ENCODE results near the gene MAML2. TPM values are rescaled to one million over a fixed set of nuclear protein-coding genes. Genes with fewer than 3 reads are reported as not detected.

The MAML2 gene
- total RNA-seq, 1 experiment from 2014 or later: 2.7 TPM

DNA sequence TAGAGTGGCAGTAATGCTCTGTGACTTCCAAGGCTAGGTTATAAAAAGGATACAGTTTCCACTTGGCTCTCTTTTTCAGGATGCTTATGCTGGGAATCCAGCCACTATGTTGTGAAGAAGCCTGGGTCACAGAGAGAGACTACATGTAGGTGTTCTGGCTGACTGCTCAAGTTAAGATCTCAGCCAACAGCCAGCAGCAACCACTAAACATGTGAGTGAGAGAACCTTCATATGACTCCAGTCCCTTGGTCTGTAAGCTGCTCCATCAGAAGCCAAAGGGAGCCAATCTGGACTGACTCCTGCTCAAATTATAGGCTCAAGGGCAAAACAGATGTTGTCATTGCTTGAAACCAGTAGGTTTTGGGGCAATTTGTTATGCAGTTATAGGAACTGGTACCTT is 162.7 kb downstream of the MAML2 start:
- Histone ChIP-seq H3K27ac (ENCODE audit: insufficient read length, low read depth, low read length) (peak overlapping the region; percentile 0), H2BK20ac (ENCODE audit: low read depth, low read length, poor library complexity, severe bottlenecking) (no peak overlapping the region), H3K18ac (ENCODE audit: insufficient read length, low read depth, low read length) (no peak overlapping the region), H3K4me1 (ENCODE audit: insufficient read depth, low read length) (peaks cover 15% of the 10 kb centered on the region), H4K8ac (replicated peaks; ENCODE audit: insufficient read length, low read depth, low read length) (no peak overlapping the region), H4K91ac (ENCODE audit: insufficient read length, low read depth, low read length) (no peak overlapping the region), H3K14ac (ENCODE audit: insufficient read depth, low read length) (no peak overlapping the region), H2BK5ac (ENCODE audit: insufficient read length, low read length) (no peak overlapping the region), H3T11ph (ENCODE audit: low read length) (no peak overlapping the region), H2AFZ (ENCODE audit: low read length) (no peak overlapping the region), H3K79me2 (ENCODE audit: insufficient read depth, low read length) (no peaks in the 10 kb centered on the region), H3K79me1 (ENCODE audit: insufficient read depth, low read depth, low read length, poor library complexity, severe bottlenecking) (no peaks in the 10 kb centered on the region), H4K20me1 (ENCODE audit: control insufficient read depth, insufficient read depth, insufficient read length) (no peaks in the 10 kb centered on the region), H3K23me2 (ENCODE audit: insufficient read length, low read depth, low read length, poor library complexity, severe bottlenecking) (no peaks in the 10 kb centered on the region), H3K27me3 (ENCODE audit: insufficient read depth, low read length) (no peaks in the 10 kb centered on the region), H3K56ac (ENCODE audit: insufficient read length, low read depth, low read length) (no peak overlapping the region), H2BK120ac (ENCODE audit: low read depth, low read length, poor library complexity, severe bottlenecking) (no peak overlapping the region), H4K5ac (ENCODE audit: insufficient read length, low read depth, low read length) (no peak overlapping the region), H3K23ac (ENCODE audit: insufficient read length, low read depth, low read length) (no peak overlapping the region), H3K9ac (ENCODE audit: extremely low read depth, insufficient read length, low read length) (no peak overlapping the region), H2BK12ac (ENCODE audit: insufficient read length, low read depth, low read length) (no peak overlapping the region), H2BK15ac (ENCODE audit: low read depth, low read length) (no peak overlapping the region), H3K4me2 (ENCODE audit: insufficient read depth, insufficient read length, low read length) (no peak overlapping the region), H2AK5ac (ENCODE audit: insufficient read length, low read length) (no peak overlapping the region), H3K9me3 (ENCODE audit: control insufficient read depth, low read depth, low read length) (no peaks in the 10 kb centered on the region), H3K4ac (ENCODE audit: low read depth, low read length) (no peak overlapping the region)
- no peaks in the 10 kb centered on the region for H3K9me3 Mint-ChIP-seq
- H3K4me1 Mint-ChIP-seq: peaks cover 25 to 49% of the 10 kb centered on the region in 2 experiments
- DNase-seq: peak; percentile 51
- H3K4me3 Mint-ChIP-seq: no peak overlapping the region; a peak in 1 of 5 replicates
- H3K27me3 Mint-ChIP-seq (ENCODE audit: low read depth): no peaks in the 10 kb centered on the region
- TF ChIP-seq, protein P1, sequence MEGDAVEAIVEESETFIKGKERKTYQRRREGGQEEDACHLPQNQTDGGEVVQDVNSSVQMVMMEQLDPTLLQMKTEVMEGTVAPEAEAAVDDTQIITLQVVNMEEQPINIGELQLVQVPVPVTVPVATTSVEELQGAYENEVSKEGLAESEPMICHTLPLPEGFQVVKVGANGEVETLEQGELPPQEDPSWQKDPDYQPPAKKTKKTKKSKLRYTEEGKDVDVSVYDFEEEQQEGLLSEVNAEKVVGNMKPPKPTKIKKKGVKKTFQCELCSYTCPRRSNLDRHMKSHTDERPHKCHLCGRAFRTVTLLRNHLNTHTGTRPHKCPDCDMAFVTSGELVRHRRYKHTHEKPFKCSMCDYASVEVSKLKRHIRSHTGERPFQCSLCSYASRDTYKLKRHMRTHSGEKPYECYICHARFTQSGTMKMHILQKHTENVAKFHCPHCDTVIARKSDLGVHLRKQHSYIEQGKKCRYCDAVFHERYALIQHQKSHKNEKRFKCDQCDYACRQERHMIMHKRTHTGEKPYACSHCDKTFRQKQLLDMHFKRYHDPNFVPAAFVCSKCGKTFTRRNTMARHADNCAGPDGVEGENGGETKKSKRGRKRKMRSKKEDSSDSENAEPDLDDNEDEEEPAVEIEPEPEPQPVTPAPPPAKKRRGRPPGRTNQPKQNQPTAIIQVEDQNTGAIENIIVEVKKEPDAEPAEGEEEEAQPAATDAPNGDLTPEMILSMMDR (conservative IDR thresholded peaks at IDR 0.05): no peak
- peak overlapping the region in 2 of 3 experiments; percentile 87 to 89; a peak in 5 of 7 replicates for H3K27ac Mint-ChIP-seq
- H3K36me3 Mint-ChIP-seq (ENCODE audit: insufficient read depth in 1 of 3, low read depth in 3 of 3): no peaks in the 10 kb centered on the region
